Activated naive CD4-positive, alpha-beta T cell treated with Interleukin-2 at 50 U/mL for 16 hours (primary cell): ENCODE results near the gene PNO1.
A peak's percentile ranks its signal among the peaks of the same experiment; 100 is the strongest.
"Not testable (repeated sequence)": the region's sequence is repeated elsewhere in the genome, so short reads cannot be mapped to it uniquely, and the experiment has no call there.

Experiments used
- DNase-seq: peaks from one replicate; pipeline ENCODE4 v3.0.0-alpha.2; 2020

Gene PNO1

GRCh38 chr2:68158134-68158447 lies 403 bp downstream of the PNO1 start:
- no peak for DNase-seq

- no peak for DNase-seq
These were observed 6.0 kb downstream of the PNO1 start for GRCh38 chr2:68163641-68164040.

- no peak for DNase-seq
These were observed 9.5 kb downstream of the PNO1 start for GRCh38 chr2:68167186-68167585.

- no peak for DNase-seq
These were observed 11.6 kb downstream of the PNO1 start for GRCh38 chr2:68169308-68169707.

GRCh38 chr2:68171146-68171545 lies 13.5 kb downstream of the PNO1 start:
- no peak for DNase-seq

- DNase-seq, result no peak
These were observed 14.0 kb downstream of the PNO1 start for GRCh38 chr2:68171684-68172083.

GRCh38 chr2:68172521-68172920 lies 14.8 kb downstream of the PNO1 start:
- no peak for DNase-seq

GRCh38 chr2:68172990-68173700 lies 15.5 kb downstream of the PNO1 start:
- DNase-seq, result no peak

GRCh38 chr2:68175210-68175609 lies 17.5 kb downstream of the PNO1 start:
- DNase-seq, result not testable (repeated sequence)

GRCh38 chr2:68176657-68177056 lies 19.0 kb downstream of the PNO1 start:
- no peak for DNase-seq

- DNase-seq, result no peak
These were observed 19.9 kb downstream of the PNO1 start for GRCh38 chr2:68177541-68177940.

GRCh38 chr2:68178432-68178831 lies 20.7 kb downstream of the PNO1 start:
- DNase-seq, result no peak

- DNase-seq, result no peak
These were observed 21.4 kb downstream of the PNO1 start for GRCh38 chr2:68178954-68179627.

- no peak for DNase-seq
These were observed 25.2 kb downstream of the PNO1 start for GRCh38 chr2:68182902-68183301.

GRCh38 chr2:68185541-68186164 lies 28.0 kb downstream of the PNO1 start:
- DNase-seq, result peak; percentile 61

GRCh38 chr2:68187329-68187728 lies 29.6 kb downstream of the PNO1 start:
- DNase-seq, result no peak

- DNase-seq, result no peak
These were observed 31.1 kb downstream of the PNO1 start for GRCh38 chr2:68188831-68189230.

GRCh38 chr2:68189991-68190784 lies 32.5 kb downstream of the PNO1 start:
- DNase-seq, result no peak

- DNase-seq, result no peak
These were observed 33.5 kb downstream of the PNO1 start for GRCh38 chr2:68190991-68191731.

- no peak for DNase-seq
These were observed 35.5 kb downstream of the PNO1 start for GRCh38 chr2:68193144-68193543.

- no peak for DNase-seq
These were observed 36.2 kb downstream of the PNO1 start for GRCh38 chr2:68193787-68194372.

GRCh38 chr2:68195096-68195495 lies 37.4 kb downstream of the PNO1 start:
- DNase-seq, result no peak
